HepG2 (cell line): ENCODE data around the gene ALG13. TPM values are rescaled to one million over a fixed set of nuclear protein-coding genes. Genes with fewer than 3 reads are reported as not detected.

Experiments used
- AFF4 ChIP-seq: sonication (generic); formaldehyde crosslinking; IDR thresholded peaks from 2 replicates; pipeline ENCODE4 v1.4.0; 2020; ENCODE audit warnings: missing genetic modification reagents
- ARID4A ChIP-seq: sonication (generic); formaldehyde crosslinking; IDR thresholded peaks from 2 replicates; pipeline ENCODE4 v1.5.0; 2020; ENCODE audit warnings: mild to moderate bottlenecking, missing genetic modification reagents, borderline replicate concordance
- CCAR2 ChIP-seq: fragments of 200-400 bp; formaldehyde crosslinking; optimal IDR thresholded peaks from 2 replicates; pipeline ENCODE3; 2018; ENCODE audit warnings: low read depth, mild to moderate bottlenecking, low read length, moderate library complexity
- JDP2 ChIP-seq: sonication (generic); formaldehyde crosslinking; IDR thresholded peaks from 2 replicates; pipeline ENCODE4 v1.8.1; 2022; ENCODE audit warnings: missing genetic modification reagents, borderline replicate concordance
- LBX2 ChIP-seq: sonication (generic); formaldehyde crosslinking; IDR thresholded peaks from 2 replicates; pipeline ENCODE4 v1.5.0; 2020; ENCODE audit warnings: missing genetic modification reagents, mild to moderate bottlenecking, borderline replicate concordance
- MEF2D ChIP-seq: sonication (generic); formaldehyde crosslinking; IDR thresholded peaks from 2 replicates; pipeline ENCODE4 v1.5.1; 2020; ENCODE audit warnings: mild to moderate bottlenecking, missing genetic modification reagents
- PHF20 ChIP-seq: sonication (generic); formaldehyde crosslinking; IDR thresholded peaks from 2 replicates; pipeline ENCODE4 v1.5.0; 2020; ENCODE audit warnings: mild to moderate bottlenecking, missing genetic modification reagents
- REL ChIP-seq: sonication (generic); formaldehyde crosslinking; conservative IDR thresholded peaks from 2 replicates; pipeline ENCODE4 v1.8.0; 2022; ENCODE audit warnings: mild to moderate bottlenecking, missing genetic modification reagents, moderate library complexity
- ZBTB1 ChIP-seq: sonication (generic); formaldehyde crosslinking; IDR thresholded peaks from 2 replicates; pipeline ENCODE4 v1.4.0; 2020; ENCODE audit warnings: missing genetic modification reagents, borderline replicate concordance
- ZNF17 ChIP-seq: sonication (generic); formaldehyde crosslinking; IDR thresholded peaks from 2 replicates; pipeline ENCODE4 v1.5.0; 2020; ENCODE audit warnings: mild to moderate bottlenecking, missing genetic modification reagents
- ZNF44 ChIP-seq: sonication (generic); formaldehyde crosslinking; IDR thresholded peaks from 2 replicates; pipeline ENCODE4 v1.5.1; 2020; ENCODE audit warnings: mild to moderate bottlenecking, missing genetic modification reagents
- ZNF567 ChIP-seq: sonication (generic); formaldehyde crosslinking; IDR thresholded peaks from 2 replicates; pipeline ENCODE4 v1.8.1; 2023; ENCODE audit warnings: mild to moderate bottlenecking, missing genetic modification reagents, borderline replicate concordance
- polyA plus RNA-seq, 8 experiments: library from polyadenylated mRNA; depleted of rRNA in 3 of 8; stranded (reverse) in 7 of 8; unstranded in 1 of 8; fragments of >200 nt; fragmentation: Illumina TruSeq in 4 of 8; extraction: Trizol in 4 of 8; gene quantifications; 2 replicates each; pipeline versions ENCODE4 v1.2.1 to v1.2.3, GENCODE V29; 2011 to 2016; ENCODE audit warnings: low read depth in 4 of 8, missing spikeins in 1 of 8, mixed read lengths in 1 of 8; ENCODE audit not compliant: insufficient read depth in 1 of 8
- total RNA-seq, 5 experiments: library from RNA; depleted of rRNA; stranded (reverse); fragments of >200 nt; fragmentation: Illumina TruSeq; extraction: Trizol; gene quantifications; 2 replicates each; pipeline ENCODE4 v1.2.3, GENCODE V29; 2016; ENCODE audit warnings: low read depth in 1 of 5
- TF ChIP-seq, protein P1 (sequence below): sonication (generic); formaldehyde crosslinking; IDR thresholded peaks from 2 replicates; pipeline ENCODE4 v1.5.0; 2020; ENCODE audit warnings: missing genetic modification reagents
- TF ChIP-seq, protein P2 (sequence below): sonication (generic); formaldehyde crosslinking; IDR thresholded peaks from 2 replicates; pipeline ENCODE4 v1.4.0; 2020; ENCODE audit warnings: mild to moderate bottlenecking, low read depth, missing genetic modification reagents
- TF ChIP-seq, protein P3 (sequence below): sonication (generic); formaldehyde crosslinking; IDR thresholded peaks from 2 replicates; pipeline ENCODE4 v1.4.0; 2020; ENCODE audit warnings: missing genetic modification reagents

ALG13 gene
- total and polyA plus RNA-seq, 2 of the 13 experiments (the other 11 are each of a cell fraction or from before 2014, with no cell fraction given): 31.2 to 65.5 TPM

DNA sequence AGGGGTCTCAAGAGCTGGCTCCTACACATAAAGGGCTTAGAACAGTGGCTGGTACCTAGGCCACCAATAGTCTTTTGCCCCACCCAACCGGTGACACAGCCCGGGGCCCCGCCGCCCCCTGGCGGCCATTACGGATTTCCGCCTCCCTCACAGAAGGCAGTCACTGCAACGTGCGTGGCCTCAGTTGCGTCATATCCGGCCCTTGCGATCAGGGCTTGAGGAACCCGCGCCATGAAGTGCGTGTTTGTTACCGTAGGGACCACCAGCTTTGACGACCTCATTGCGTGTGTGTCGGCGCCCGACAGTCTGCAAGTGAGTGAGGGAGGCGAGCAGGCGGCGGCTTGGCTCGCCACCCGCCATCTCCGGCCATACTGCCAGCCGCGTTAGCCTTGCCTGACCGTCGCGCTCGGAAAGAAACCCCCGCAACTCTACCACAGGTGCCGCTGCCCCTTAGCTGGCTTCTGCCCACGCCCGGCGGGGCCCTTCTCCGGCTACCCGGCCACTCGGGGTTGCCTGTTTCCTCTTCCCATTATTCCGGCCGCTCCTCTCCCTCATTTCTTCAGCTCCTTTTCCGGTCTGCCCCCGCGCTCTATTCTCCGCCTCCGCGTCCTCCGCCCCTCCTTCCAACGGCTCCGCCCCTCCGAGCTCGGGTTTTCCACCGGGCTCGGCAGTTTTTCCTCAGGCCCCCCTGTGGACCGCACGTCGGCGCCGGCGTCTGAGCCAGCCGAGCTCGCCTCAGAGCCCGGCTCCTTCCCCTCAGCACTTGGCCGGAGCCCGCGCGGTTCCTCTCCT, at the start of gene ALG13 (continued):
- TF ChIP-seq ZNF17 (no peak), MEF2D (CRISPR knock-in tag) (peak; percentile 21; the same call in 1 of the 2 replicates), CCAR2 (no peak), REL (no peak), ARID4A (CRISPR knock-in tag) (peak; percentile 75), PHF20 (CRISPR knock-in tag) (peak; percentile 65), ZNF567 (no peak), JDP2 (CRISPR knock-in tag) (no peak), AFF4 (CRISPR knock-in tag) (no peak), LBX2 (CRISPR knock-in tag) (no peak), ZBTB1 (CRISPR knock-in tag) (no peak), ZNF44 (CRISPR knock-in tag) (no peak)
- TF ChIP-seq, protein P1, sequence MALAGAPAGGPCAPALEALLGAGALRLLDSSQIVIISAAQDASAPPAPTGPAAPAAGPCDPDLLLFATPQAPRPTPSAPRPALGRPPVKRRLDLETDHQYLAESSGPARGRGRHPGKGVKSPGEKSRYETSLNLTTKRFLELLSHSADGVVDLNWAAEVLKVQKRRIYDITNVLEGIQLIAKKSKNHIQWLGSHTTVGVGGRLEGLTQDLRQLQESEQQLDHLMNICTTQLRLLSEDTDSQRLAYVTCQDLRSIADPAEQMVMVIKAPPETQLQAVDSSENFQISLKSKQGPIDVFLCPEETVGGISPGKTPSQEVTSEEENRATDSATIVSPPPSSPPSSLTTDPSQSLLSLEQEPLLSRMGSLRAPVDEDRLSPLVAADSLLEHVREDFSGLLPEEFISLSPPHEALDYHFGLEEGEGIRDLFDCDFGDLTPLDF: no peak
- TF ChIP-seq, protein P2, sequence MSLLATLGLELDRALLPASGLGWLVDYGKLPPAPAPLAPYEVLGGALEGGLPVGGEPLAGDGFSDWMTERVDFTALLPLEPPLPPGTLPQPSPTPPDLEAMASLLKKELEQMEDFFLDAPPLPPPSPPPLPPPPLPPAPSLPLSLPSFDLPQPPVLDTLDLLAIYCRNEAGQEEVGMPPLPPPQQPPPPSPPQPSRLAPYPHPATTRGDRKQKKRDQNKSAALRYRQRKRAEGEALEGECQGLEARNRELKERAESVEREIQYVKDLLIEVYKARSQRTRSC (CRISPR knock-in tag): no peak
- TF ChIP-seq, protein P3, sequence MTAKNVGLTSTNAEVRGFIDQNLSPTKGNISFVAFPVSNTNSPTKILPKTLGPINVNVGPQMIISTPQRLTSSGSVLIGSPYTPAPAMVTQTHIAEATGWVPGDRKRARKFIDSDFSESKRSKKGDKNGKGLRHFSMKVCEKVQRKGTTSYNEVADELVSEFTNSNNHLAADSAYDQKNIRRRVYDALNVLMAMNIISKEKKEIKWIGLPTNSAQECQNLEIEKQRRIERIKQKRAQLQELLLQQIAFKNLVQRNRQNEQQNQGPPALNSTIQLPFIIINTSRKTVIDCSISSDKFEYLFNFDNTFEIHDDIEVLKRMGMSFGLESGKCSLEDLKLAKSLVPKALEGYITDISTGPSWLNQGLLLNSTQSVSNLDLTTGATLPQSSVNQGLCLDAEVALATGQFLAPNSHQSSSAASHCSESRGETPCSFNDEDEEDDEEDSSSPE (CRISPR knock-in tag): peak; percentile 63; the same call in 1 of the 2 replicates
